Activated gamma-delta T cell (primary cell): Measurements from ENCODE around the gene TEX22.

Experiments
- DNase-seq: peaks from one replicate; lab custom pipeline; 2025; lab: John Stamatoyannopoulos, UW

The TEX22 gene

GRCh38 chr14:105420101-105420973, 22.0 kb downstream of the TEX22 start:
- DNase-seq: no peak

DNA sequence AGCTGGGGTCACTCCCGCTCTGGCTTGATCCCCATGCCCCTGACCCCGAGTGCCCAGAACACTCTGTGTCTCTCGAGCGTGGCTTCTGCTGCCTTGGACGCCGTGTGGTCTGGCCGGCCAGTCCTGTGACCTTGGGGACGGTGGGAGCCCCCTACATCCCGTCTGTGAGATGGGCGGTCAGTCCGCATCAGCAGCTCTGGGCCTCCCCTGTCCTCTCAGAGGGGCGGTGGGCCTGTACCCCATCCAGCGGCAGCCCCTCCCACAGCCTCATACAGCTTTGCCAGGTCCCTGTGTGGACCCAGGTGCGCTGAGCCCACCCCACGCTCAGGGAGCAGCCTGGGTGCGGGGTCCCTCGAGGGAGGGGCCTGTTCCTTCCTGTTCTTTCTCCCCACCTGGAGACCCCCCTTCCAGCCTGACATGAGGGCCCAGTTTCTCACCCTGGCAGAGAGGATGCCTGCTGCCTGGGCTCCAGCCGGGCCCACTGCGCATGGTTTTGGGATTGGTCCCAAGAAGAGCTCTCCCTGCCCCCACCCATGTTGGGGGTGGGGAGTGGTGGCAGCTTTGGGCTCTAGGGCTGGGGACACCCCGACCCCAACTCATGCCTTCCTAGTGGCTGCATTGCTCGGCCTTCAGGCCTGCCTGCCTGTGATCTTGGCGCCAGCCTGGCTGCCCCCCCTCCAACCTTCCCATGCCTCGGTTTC, 22.8 kb downstream of the TEX22 start:
- DNase-seq: no peak

- DNase-seq: no peak
Observed at GRCh38 chr14:105421723-105422615, 23.6 kb downstream of the TEX22 start.

GRCh38 chr14:105422695-105423487, 24.6 kb downstream of the TEX22 start:
- DNase-seq: no peak

GRCh38 chr14:105423488-105424195, 25.3 kb downstream of the TEX22 start:
- DNase-seq: no peak

DNA sequence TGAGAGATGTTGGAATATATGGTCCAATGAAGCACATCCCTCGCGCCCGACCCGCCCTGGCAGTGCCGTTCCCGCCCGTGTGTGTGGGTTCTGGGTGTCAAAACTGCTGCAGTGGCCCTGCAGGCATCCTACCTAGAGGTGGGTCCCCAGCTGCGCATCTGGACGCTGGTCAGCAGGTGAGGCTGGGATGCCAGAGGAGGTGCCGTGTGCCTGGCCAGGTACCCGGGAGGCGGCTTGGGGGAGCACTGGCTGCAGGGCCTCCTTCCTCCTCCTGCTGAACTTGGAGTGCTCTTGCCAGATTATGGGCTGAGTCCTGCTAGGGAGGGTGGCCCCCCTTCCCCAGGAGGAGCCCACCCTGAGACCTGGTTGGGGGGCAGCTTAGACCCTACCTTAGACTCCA, 26.5 kb downstream of the TEX22 start:
- DNase-seq: no peak

DNA sequence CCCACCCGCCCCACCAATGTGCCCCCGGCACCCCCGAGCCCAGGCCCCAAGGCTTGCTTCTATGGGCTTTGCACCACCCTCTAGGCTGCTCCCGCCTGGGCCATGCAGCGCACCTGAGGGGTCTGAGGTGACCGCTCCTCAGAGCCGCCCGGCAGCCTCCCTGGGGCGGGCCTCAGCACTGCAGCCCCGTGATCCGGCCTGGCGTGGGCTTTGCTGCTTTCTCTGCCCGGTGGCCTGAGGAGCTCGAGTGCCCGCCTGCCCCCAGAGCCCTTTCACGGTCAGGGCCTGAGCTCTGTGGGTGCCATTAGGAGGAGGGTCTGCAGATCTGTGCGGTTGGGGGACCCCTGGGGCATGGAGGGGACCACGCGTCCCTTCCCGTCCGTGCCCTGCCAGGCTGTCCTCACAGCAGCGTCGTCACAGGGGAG, 27.5 kb downstream of the TEX22 start:
- DNase-seq: no peak

DNA sequence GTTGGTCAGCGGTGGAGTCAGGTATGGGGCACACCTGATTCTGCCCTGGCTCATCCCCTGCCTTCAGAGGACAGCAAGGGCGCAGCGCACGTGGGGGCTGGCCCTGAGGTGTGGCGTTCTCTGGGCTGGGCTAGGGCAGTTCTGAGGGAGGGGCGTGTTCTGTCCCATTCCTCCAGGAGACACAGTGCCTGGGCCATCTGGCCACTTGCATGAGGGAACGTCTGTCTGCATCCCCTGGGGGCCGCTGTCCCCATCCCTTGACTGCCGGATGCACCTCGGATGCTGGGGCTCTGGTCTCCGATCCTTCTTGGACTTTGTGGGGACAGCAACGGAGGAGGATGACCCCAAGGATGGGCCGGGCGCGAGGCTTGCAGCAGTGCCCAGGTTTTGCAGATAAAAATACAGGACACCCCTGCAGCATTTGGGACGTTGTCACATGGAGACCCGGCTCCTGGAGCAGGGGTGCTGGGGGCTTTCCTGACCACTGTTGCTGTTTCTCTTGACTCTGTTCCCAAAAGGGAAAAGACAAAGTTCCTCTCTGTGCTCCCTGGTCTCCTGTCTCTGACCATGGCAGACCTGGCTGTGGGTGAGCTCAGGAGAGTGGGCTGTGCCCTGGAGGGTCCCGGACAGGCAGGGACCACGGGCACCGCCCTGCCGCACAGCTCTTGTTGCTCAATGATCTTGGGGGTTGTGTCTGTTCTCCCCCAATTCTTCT, 28.2 kb downstream of the TEX22 start:
- DNase-seq: no peak

GRCh38 chr14:105427412-105427811, 29.1 kb downstream of the TEX22 start:
- no peak for DNase-seq

DNA sequence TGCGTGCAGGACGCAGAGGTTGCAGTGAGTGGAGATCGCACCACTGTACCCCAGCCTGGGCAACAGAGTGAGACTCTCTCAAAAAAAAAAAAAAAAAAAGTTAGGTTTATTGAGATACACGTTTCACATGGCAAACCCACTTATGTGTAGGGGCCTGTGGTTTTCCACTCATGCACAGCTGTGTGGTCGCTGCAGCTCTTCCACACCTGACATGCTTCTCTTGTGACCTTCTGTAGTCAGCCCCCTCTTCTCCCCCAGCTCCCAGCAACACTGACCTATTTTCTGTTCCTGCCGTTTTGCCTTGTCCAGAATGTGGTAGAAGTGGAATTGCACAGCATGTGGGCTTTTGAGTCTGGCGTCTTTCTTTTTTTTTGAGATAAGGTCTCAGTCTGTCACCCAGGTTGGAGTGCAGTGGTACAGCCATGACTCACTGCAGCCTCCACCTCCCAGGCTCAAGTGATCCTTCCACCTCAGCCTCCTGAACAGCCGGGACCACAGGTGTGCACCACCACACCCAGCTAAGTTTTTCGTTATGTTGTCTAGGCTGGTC, 29.7 kb downstream of the TEX22 start:
- DNase-seq: no peak

DNA sequence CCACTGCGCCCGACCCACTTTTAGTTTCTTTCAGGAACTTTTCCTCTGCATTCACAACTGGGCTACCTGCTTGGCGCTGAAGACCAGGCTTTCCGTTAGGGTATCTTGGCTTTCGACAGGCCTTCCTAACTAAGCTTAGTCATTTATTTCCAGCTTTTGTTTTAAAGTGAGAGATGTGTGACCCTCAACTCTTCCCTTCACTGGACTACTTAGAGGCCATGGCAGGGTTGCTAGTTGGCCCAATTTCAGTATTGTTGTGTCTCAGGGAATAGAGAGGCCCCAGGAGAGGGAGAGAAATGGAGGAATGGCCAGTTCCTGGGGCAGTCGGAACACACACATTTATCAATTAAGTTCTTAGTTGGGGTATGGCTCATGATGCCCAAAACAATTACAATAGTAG, 31.7 kb downstream of the TEX22 start:
- DNase-seq: no peak

DNA sequence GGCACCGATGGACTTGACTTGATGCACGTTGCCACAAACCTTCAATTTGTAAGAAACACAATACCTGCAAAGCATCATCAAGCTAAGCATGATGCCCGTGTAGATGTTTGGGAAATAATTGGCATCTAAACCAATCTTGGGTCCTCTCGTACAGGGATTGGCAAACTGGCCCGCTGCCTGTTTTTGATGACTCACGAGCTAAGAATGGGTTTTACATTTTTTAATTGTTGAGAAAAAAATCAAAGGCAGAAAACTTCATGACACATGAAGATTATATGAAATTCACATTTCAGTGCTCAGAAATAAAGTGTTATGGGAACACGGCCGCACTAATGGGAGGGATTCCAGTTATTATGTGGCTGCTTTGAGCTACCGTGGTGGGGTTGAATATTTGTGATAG, 32.2 kb downstream of the TEX22 start:
- no peak for DNase-seq

GRCh38 chr14:105431256-105431655, 32.9 kb downstream of the TEX22 start:
- DNase-seq: no peak

DNA sequence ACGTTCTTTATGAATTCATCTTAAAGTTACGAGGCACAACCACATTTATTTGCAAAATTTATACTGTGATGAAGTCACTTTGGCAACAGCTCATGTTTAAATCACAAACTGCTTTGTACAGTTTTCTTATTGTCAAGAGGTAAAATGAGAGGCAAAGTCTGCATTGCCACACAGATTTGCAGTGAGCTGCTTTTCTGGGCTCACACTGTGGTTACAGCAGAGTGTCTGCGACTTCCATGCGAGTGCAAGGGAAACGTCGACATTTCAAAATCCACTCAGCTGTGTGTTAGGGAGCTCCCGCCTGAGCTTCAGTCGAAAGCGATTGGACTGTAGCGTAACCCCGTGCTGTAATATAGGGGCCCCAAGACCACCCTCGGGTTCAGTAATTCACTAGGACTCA, 34.3 kb downstream of the TEX22 start:
- no peak for DNase-seq

DNA sequence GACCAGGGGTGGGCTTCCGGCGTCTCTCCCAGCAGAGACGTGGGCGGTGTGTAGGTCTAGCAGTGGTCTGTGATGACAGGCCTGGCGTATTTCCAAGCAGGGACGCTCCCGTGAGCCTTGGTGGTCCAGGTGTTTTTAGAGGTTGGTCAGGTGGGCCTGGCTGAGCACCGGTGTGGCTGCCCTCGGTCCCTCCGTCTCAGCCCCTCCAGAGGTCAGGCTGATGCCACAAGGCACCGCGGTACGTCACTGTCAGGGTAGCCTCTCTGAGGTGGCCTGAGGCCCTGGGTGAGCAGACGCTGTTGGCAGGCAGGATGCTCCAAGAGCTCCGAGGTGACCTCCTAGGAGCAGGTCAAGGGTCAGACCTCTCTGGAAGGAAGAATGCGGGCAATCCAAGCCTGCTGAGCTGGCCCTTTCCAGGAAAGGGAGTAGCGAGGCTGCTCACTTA, 34.8 kb downstream of the TEX22 start:
- no peak for DNase-seq

DNA sequence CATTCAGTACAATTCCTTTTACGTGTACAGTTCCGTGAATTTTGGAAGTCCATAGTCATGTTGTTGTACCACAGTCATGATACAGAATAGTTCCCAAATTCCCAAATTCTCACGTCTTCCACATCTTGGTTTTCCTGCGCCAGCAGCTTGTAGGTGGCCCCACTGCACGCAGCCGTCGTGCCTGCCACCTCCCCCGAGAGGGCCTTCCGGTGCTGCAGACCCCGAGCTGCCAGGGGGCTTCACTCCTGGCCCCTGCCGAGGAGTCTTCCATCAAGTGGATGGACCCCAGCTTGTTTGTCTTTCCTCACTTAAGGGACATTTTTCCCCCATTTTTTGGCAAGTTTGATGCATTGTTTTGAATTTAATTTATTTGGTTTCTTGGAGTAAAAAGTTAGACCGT, 38.1 kb downstream of the TEX22 start:
- no peak for DNase-seq

- no peak for DNase-seq
Observed at GRCh38 chr14:105436891-105437722, 38.8 kb downstream of the TEX22 start.

GRCh38 chr14:105437723-105438500, 39.6 kb downstream of the TEX22 start:
- no peak for DNase-seq
